Middle frontal gyrus (tissue), 1 donor: ENCODE measurements around the gene STK32C.

Experiments used
- DNase-seq: peaks from one replicate; pipeline ENCODE4 v3.0.0-alpha.2; 2015; ENCODE audit warnings: low spot score; ENCODE audit errors: extremely low spot score

STK32C gene

DNA sequence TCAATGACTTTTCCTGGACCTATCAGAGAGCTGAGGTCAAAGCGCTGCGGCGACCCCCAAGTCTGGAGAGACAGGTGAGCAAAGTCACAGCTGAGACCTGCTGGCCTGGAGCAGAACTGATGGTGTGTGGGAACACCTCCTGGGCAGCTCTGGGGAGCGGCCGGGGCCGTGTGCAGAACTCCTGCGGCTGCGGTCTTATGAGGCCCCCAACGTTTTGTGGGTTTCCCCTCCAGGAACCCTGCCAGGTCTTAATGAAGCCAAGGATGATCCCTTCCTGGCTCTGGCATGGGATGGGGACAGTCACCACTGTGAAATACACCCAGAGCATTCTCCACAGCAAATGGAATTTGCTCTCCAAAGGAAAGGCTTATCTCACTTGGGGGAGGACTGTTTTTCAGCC, 94.9 kb downstream of the STK32C start:
- DNase-seq, result no peak

DNA sequence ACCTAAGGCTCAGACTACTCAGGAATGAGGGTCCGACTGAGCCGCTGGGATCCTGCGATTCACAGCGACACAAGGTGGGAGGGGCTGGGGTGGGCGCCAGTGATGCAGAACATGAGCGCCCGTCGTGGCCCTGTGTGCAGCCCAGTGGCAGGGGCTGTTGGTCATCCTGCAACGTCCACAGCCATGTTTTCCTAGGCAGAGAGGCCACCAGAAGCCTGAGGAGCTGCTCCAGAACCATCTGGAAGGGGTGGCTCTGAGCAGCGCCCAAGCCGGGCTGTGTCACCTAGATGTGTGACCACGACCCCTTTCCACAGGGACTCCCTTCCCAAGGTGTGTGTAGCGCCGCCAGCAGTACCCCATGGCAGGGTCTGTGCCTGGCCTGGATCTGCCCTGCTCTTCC, 96.5 kb downstream of the STK32C start:
- DNase-seq, result no peak

DNA sequence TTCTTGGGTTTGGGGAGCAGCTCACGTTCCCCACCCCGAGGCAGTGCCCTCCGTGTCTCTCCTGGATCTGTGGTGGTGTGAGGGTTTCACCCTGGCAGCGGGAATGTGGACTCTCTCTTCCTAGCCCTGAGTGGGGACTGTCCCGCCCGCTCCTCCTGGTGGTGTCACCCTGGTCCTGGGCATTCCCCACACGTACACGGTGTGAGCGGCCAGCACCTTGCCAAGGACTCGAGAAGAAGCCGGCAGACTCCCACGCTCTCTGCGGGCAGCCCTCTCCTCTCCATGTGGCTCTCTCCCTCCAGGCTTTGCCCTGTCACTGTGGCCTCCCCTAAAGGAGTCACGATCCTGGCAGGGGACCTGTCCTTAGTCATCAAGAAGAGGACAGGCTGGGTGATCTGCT, 97.0 kb downstream of the STK32C start:
- no peak for DNase-seq

DNA sequence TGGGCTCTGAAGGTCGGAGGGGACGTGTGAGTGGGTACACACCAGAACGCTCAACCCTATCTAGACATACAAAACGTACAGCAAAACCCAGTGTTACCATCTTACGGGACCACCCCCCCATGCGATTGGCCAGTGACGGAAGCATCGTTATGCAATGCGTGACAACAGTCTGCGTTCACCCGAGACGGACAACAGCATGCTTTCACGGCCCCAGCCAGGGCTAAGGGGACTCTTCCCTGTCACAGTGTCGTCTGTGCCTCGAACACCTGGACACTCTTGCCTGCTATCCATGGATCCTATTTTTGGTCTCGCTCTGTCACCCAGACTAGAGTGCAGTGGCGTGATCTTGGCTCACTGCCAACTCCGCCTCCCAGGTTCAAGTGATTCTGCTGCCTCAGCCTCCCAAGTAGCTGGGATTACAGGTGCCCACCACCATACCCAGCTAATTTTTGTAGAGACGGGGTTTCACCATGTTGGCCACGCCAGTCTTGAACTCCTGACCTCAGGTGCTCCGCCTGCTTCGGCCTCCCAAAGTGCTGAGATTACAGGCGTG, 97.7 kb downstream of the STK32C start:
- DNase-seq, result no peak

DNA sequence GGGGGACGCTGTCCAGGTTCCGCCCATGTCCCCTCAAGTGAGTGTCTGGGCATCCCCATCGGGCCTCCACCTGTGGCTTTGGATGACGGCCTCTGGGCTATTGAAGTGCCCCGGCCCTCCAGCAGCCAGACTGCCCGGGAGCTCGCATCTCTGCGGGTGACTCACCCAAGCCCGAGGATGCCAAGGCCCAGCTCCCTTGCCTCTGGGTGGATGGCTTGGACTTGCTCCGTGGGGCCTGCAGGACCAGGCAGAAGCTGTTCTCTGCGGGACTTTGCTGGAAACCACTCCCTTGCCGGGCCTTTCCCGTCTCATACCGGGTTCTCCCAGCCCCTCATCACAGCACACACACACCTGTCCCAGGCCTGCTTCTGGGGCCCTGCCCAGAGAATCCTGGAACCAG, 98.6 kb downstream of the STK32C start:
- no peak for DNase-seq

DNA sequence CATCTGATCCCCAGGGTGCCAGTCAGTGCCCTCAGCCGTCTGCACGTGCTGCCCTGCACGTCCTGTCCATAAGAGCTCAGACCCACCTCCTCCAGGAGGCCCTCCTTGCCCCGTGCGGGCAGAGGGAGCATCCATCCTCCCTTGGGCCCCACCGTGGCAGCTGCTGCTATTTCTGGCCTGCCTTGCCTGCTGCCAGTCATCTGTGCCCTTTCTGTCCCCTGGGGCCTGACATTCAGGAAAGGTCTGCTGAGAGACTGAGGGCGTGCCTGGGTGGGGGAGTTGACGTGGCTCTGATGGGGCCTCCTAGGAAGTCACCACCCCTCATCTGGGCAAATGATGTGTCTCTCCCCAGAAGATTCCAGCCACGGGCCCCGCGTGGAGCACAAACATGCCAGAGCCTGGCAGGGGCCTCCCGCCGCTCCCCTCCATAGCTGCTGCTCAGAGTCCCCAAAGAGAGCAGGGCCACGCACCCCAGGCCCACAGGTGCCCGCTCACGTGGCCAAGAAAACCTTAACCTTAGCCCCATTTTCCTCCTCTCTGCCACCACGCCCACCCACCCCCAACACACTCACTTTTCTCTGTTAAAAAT, 99.2 kb downstream of the STK32C start:
- no peak for DNase-seq

DNA sequence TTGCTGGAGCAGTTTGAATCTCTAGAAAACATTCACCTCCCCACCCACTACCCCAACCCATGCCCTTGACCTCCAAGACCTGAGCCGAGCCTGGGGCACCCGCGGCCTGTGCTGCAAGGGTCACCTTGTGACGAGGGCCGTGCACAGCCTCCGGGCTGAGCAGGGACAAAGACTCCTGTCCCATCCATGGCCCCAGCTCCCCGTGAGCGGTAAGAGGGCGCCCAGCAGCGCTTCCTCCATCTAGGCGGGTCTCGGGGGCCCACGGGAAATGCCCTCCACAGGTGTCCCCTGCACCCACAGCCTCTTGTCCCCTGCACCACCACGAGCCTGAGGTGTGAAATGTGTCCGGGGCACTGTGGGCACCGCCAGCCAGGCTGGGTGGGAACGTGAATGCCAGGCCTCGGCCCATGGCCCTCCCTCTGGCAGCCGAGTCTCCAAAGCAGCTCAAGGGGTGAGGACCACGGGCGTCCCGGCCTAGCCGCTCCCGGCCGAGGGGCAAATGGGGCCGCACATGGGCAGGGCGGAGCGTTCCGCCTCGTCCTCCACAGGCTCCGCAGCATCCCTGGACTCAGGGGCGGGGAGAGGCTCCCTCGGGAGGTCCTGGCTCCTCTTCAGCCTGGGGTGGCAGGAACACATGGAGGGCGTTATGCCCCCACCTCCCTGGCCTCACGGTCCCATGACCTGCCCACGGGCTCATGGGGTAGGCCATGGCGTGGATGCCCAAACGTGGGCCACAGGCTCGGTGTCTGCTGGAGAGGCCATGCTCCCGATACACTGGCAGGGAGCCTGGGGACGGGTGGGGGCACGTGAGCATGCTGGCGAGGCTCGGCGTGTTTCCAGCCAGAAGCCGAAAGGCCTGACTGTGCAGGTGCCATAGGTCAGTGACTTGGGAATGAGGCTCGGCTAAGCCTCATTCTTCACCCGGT, 100.0 kb downstream of the STK32C start:
- DNase-seq, result no peak

DNA sequence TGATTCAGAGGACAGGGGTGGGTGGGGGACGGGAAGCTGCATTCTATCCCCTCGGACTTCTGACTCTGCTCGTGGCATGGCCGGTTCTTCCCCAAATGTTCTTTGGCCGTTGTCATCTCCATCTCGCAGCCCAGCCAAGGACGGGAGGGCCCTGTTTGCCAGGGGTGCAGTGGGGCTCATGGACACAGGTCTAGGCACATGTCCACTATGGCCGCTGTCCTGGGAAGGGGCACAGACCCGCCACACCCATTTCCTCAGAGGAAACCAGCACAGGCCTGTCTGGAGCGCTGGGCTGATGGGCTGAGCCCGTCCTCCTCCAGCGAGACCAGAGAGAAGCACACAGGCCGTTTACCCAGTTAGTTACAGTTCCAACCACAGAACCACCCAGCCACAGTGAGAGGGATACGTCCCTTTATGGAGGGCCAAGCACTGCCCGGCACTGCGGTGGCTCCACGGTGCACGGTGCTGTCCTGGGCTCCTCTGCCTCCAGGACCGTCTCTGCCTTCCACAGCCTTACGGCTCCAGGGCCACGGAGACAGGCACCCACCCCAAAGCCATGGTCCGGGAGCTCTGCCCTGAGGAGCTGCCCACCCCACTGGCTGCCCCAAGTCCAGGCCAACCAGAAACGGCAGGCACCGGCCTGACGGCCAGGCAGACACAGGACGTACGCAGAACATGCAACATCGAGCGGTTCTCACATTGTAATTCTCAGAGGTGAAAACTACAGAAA, 100.8 kb downstream of the STK32C start:
- no peak for DNase-seq

DNA sequence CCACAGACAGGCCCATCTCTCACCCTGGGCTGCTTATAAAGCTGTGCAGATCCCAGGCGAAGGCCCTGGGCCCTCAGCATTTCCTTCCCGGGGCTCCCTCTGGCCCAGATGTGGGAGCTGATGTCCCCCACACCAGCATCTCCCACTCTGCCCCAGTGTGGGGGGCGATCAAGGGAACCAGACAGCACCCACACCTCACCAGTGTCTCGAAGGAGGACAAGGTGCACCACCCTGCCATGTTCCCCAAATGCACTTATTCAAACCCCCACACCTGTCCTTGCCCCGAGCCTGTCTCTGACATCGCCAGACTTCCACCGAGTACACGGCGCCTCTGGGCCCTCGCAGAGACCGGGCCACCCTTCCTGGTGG, 101.4 kb downstream of the STK32C start:
- no peak for DNase-seq

DNA sequence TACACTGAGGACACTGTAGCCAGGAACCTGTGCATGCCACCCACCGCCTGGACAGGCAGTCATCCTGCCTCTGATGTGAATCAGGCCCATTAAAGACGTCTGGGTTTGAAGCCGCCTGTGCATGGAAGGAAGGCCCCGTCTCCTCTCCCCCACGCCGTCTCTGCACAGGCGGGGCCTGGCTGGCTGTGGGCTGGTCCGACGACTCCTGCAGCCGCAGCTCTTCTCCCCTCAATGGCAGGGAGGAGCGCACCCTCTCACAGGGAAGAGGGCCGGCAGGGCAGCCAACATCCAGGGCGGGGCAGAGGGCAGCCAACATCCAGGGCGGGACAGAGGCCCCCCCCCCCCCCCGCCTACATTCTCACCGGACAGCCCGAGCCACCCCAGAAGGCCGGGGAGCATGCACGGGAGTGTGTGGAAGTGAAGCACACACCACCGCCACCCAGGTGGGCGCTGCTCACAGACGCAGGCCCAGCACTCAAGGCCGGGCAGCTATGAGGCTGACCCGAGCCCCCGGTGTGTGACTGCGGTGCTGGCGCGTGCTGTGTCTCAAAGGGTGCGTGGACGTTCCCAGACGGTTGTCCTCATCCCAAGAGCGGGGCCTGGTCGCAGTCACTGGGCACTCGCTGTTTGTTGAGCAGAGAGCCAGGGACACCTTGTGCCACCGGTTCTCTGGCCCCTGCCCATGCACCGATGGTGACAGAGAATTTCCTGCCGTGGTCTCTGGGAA, 101.9 kb downstream of the STK32C start:
- DNase-seq, result no peak

DNA sequence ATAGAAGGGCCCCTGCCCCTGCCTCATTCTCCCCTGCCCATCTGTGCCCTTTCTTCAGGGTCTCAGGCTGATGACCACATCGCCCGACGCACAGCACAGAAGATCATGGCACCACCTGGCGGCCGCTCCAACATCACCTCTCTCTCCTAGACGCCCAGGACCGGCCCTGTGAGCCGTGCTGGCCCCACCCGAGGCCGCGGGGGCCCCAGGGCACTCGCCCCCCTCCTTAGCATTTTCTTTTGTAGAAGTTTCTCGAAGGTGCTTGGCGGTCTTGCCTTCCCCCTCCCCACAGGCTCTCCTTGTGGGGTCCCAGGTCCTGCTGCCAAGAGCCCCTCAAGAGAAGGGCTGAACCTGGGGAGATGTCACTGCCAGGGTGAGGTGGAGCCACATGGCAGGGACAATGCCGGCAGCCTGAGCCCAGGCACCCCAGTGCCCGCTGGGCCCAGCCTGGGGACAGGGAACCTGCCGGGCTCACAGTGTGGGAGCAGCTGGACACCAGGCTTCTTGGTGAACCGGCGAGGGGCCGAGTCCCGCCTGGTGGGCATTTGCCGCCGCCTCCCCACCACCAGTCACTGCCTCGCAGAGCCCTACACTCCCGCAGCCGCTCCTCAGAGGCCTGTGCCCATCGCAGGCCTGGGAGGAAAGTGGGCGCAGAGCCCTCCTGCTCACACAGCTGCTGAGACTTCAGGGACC, 102.8 kb downstream of the STK32C start:
- DNase-seq, result no peak

DNA sequence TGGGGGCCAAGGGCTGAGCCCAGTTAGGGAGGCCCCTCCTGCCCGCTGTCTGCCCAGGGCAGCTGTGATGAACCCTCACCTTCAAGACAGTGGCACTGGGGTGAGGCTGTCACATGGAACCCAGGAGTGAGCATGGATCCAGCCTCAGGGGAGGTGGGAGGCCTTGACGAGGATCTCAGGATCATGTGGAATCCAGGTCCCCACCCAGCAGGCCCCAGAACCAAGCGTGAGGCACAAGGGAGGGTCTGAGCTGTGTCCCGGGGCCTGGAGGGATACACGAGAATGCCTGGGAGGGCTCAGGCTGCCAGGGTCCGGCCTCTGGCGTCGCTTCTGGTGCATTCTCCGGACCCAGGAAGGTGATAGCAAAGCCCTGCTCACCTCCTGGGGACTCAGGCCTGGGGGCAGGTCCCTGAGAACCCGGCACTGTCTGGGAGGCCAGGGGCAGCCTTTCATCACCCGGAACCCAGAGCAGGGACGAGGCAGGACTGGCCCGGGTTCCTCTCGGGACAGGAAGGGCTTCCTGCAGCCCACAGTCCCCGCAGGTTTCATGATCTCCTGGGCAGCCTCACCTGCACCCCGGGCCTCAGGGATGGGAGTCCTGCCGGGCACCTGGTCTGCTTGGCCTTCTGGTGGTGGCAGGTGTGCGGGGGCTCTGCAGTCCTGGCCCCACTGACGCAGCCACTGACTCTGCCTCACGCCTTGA, 103.5 kb downstream of the STK32C start:
- DNase-seq, result no peak

DNA sequence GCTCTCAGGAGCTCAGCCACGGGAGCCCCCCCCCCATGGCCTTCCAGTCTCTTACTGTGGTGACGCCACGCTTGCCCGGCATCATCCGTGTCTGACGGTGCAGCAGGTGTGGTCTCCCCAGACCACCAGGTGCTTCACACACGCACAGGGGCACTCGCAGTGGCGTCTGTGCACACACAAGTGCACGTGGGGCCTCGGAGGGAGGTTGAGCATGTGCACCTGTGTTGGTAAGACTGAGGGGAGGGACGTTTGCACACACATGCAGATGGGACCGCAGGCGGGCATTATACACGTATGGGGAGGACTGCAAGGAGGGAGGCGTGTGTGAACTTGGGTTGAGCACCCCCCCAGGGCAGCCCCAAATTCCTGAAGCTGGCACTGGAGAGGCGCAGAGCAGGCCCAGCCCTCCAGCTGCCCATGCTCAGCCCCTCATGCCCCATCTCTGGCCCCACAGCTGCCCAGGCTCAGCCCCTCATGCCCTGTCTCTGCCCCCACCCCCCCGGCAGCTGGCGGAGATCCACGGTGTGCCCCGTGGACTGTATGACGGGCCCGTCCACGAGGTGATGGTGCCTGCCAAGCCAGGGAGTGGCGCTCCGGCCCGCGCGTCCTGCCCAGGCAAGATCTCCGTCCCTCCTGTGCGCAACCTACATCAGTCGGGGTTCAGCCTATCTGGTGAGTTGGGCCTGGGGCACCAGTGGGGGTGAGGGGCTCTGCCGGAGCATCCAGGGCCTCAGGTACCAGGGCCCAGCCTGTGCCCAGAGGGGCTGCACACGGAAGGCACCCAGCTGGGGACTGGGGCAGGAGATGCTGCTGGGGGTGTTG, 104.3 kb downstream of the STK32C start:
- no peak for DNase-seq

DNA sequence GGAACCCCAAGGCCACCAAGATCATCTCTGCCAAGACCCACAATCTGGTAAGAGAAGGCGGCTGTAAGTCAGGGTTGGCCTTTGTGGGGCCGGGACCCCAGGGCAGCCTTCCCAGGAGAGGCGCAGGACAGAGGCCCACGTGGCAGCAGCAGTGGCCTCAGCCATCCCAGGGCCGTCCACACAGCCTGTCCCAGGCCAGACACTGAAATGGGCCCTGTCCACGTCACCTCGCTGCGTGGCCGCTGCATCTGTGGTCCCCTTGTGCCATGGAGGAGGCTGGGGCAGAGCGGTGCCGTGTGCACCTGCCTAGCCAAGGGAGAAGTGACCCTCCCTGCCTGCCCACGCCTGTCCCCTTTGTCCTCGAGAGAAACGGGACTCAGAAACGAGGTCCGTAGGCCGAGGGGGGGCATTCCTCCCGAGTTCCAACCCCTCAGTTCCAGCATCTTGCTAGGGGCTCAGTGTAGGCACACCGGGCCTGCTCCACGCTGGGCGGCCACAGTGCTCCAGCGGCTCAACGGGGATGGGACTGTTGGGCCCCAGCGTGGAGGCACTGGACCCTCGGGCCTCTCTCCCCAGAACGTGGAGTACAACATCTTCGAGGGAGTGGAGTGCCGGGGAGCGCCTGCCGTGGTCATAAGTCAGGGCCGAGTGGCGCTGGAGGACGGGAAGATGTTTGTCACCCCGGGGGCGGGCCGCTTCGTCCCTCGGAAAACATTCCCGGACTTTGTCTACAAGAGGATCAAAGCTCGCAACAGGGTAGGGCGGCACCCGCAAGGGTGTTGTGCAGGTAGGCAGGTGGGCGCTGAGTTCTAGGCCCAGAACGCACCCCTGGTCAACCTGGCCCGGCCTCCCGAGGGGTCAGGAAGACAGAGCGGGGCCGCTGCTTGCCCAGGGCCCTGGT, 105.4 kb downstream of the STK32C start:
- DNase-seq, result no peak

DNA sequence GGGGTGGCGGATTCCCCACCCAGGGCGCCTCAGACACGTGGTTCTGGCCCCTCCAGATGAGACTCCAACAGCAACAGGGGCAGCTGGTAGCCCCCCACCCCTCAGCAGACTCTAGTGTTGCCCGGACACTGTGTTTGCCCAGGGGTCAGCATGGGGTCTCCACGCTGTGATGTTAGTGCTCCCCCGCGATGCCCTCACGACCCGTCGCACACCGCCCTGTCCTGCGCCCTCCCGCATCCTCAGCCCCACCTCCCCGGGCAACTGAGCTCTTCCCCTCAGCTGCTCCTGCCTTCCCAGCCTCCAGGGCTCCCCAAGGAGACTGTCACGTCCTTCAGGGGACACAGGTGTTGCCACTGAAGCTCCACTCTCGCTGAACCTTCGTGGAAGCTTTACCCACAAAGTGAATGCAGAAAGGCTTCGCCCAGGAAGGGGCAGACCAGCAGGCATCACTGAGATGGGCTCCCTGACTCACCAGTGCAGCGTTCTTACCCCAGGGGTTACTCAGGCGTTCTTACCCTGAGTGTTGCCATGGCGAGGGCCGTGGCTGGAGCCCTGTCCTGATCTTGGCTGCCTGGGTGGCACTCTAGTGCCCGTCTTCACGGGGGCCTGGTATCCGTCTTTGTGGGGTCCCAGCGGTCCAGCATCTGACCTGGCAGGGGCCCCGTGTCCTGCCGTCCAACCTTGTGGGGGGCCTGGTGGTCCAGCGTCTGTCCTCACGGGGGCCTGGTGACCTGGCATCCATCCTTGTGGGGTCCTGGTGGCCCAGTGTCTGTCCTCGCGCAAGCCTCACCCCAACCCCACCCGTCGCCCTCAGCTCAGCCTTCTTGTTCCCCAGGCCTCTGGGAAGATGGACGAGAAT, 106.4 kb downstream of the STK32C start:
- DNase-seq, result no peak

DNA sequence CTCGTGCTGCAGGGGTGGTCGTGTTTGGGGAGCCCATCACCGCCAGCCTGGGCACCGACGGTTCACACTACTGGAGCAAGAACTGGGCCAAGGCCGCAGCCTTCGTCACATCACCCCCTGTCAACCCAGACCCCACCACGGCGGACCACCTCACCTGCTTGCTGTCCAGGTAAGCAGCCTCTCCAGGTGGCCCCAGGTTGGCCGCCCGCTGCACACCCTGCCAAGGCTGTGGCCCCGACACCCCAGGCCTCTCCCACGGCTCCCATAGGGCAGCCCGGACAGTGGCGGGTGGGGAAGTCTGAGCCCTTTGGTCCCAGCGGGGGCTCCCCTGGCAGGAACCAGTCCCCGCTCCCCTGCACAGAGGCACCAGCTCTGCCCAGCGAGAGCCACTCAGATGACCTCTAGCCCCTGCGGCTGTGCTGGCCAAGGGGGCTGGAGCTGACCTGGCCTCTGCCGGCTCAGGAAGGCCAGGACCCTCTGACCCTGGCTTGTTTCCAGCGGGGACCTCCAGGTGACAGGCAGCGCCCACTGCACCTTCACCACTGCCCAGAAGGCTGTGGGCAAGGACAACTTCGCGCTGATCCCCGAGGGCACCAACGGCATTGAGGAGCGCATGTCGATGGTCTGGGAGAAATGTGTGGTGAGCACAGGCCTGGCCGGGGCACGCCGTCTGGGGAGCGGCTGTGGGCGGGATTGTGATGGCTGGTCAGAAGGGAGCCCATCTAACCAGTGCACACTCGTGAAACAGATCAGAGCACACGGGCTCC, 107.2 kb downstream of the STK32C start:
- DNase-seq, result no peak
